ENCODE measurements around the gene ZNF446.

GRCh38 chr19:58477871-58478270, 1.7 kb downstream of the ZNF446 start:
- TF ChIP-seq EZH2phosphoT487 (IDR thresholded peaks at IDR 0.05; ENCODE audit: insufficient read depth, low read depth): no peak
- no peak for TF ChIP-seq EZH2 (IDR thresholded peaks at IDR 0.05; ENCODE audit: insufficient read depth, poor library complexity, severe bottlenecking)

Measured in GM23248 (cell line).